GM12878 (cell line): ENCODE results near the gene PHF21B. TPM values are rescaled to one million over a fixed set of nuclear protein-coding genes. Genes with fewer than 3 reads are reported as not detected.

Source experiments
- ATAC-seq: fragments of 200-7000 bp; cut with Tn5 transposase; 3 replicates; pipeline ENCODE4 v1.9.1; 2020; ENCODE audit warnings: mild to moderate bottlenecking, moderate library complexity
- BruUV-seq: library from RNA; stranded (reverse); fragments of 400-500 nt; replicated peaks from 2 replicates; lab custom pipeline; 2021; lab: Mats Ljungman, UMichigan
- CTCF ChIA-PET: fragments of 300-600 bp; sonication (Branson Sonifier 250); formaldehyde crosslinking; extraction: SDS; loops from one replicate; lab custom pipeline; 2021; ENCODE audit warnings: inconsistent platforms; lab: Yijun Ruan, JAX
- POLR2A ChIA-PET: fragments of 350-600 bp; formaldehyde crosslinking; extraction: SDS; loops from one replicate; lab custom pipeline; 2021; ENCODE audit warnings: inconsistent platforms; lab: Charles Lee
- RAD21 ChIA-PET: fragments of 300-600 bp; sonication (Branson Sonifier 250); formaldehyde crosslinking; loops from one replicate; lab custom pipeline; 2023; ENCODE audit warnings: antibody characterized with exemption; ENCODE audit not compliant: unreplicated experiment; lab: Charles Lee
- SMC1A ChIA-PET: fragments of 300-600 bp; sonication (Branson Sonifier 250); formaldehyde crosslinking; loops from one replicate; lab custom pipeline; 2023; ENCODE audit not compliant: unreplicated experiment, uncharacterized antibody; lab: Charles Lee
- DNase-seq: peaks from one replicate; pipeline ENCODE4 v3.0.0-alpha.2; 2011; ENCODE audit warnings: low read depth, low spot score
- FAIRE-seq: peaks from 3 replicates; lab custom pipeline; 2011; peaks lifted over from hg19 to GRCh38; lab: Jason Lieb, UNC
- H2AFZ ChIP-seq: 2 replicates; pipeline ENCODE4 v1.6.0; 2011; ENCODE audit warnings: low read depth, low read length, control low read depth; ENCODE audit not compliant: control insufficient read depth
- H3K27ac ChIP-seq: 2 replicates; pipeline ENCODE4 v1.5.1; 2011; ENCODE audit warnings: control low read depth; ENCODE audit not compliant: control insufficient read depth, insufficient read depth
- H3K27me3 ChIP-seq, 2 experiments: replicated peaks in 1 of 2; 2 replicates each; pipeline versions ENCODE4 v1.6.0 to v1.6.1; 2011; ENCODE audit warnings: low read length in 1 of 2; ENCODE audit not compliant: control insufficient read depth in 2 of 2, insufficient read depth in 2 of 2
- H3K36me3 ChIP-seq, 2 experiments: 2 replicates each; pipeline ENCODE4 v1.5.1; 2011; ENCODE audit warnings: low read length in 1 of 2; ENCODE audit not compliant: control insufficient read depth in 2 of 2, insufficient read depth in 2 of 2
- H3K4me1 ChIP-seq: 2 replicates; pipeline ENCODE4 v1.6.1; 2011; ENCODE audit warnings: mild to moderate bottlenecking, low read length, moderate library complexity, mixed read lengths; ENCODE audit not compliant: control insufficient read depth, insufficient read depth
- H3K4me2 ChIP-seq: 2 replicates; pipeline ENCODE4 v1.6.0; 2011; ENCODE audit warnings: control low read depth; ENCODE audit not compliant: control insufficient read depth, insufficient read depth
- H3K4me3 ChIP-seq: fragments of 200-600 bp; sonication (generic); 2 replicates; pipeline ENCODE4 v1.5.1; 2016
- H3K79me2 ChIP-seq: 2 replicates; pipeline ENCODE4 v1.6.0; 2011; ENCODE audit warnings: low read length; ENCODE audit not compliant: control insufficient read depth, insufficient read depth
- H3K9ac ChIP-seq: 2 replicates; pipeline ENCODE4 v1.8.0; 2011; ENCODE audit warnings: low read length, control low read depth, mixed read lengths; ENCODE audit not compliant: control insufficient read depth, insufficient read depth
- H3K9me3 ChIP-seq: replicated peaks from 3 replicates; pipeline ENCODE4 v1.5.1; 2011; ENCODE audit warnings: mild to moderate bottlenecking, low read length; ENCODE audit not compliant: control insufficient read depth, insufficient read depth
- H4K20me1 ChIP-seq: 2 replicates; pipeline ENCODE4 v1.6.0; 2011; ENCODE audit not compliant: control insufficient read depth, insufficient read depth
- CHD4 ChIP-seq: fragments of 200-600 bp; sonication (generic); IDR thresholded peaks from 2 replicates; pipeline ENCODE4 v1.6.1; 2016; ENCODE audit warnings: mild to moderate bottlenecking
- KAT2A ChIP-seq: conservative IDR thresholded peaks from 2 replicates; pipeline ENCODE4 v1.6.1; 2011; ENCODE audit warnings: low read depth, low read length; ENCODE audit not compliant: control insufficient read depth
- MTA2 ChIP-seq: fragments of 450-650 bp; IDR thresholded peaks from 2 replicates; pipeline ENCODE4 v1.6.1; 2016; ENCODE audit warnings: low read depth, mild to moderate bottlenecking, moderate library complexity
- MTA3 ChIP-seq: IDR thresholded peaks from 2 replicates; pipeline ENCODE4 v1.6.1; 2012; ENCODE audit warnings: low read length, inconsistent platforms, borderline replicate concordance
- NR2C2 ChIP-seq: IDR thresholded peaks from 2 replicates; pipeline ENCODE4 v1.6.1; 2011; ENCODE audit warnings: borderline replicate concordance, low read depth; ENCODE audit not compliant: control insufficient read depth, insufficient read length
- PML ChIP-seq: IDR thresholded peaks from 2 replicates; pipeline ENCODE4 v1.6.1; 2012; ENCODE audit warnings: low read length, inconsistent platforms
- POLR2A ChIP-seq: IDR thresholded peaks from 2 replicates; pipeline ENCODE4 v1.6.1; 2011; ENCODE audit warnings: low read depth, mild to moderate bottlenecking, low read length
- SUZ12 ChIP-seq: fragments of 200-600 bp; sonication (generic); IDR thresholded peaks from one replicate; pipeline ENCODE4 v1.6.1; 2018; ENCODE audit warnings: antibody characterized with exemption, mild to moderate bottlenecking; ENCODE audit not compliant: unreplicated experiment
- YY1 ChIP-seq: IDR thresholded peaks from 2 replicates; pipeline ENCODE4 v1.6.1; 2011; ENCODE audit warnings: low read depth, mild to moderate bottlenecking, low read length
- ZBED1 ChIP-seq: IDR thresholded peaks from 2 replicates; pipeline ENCODE4 v1.6.1; 2016; ENCODE audit warnings: borderline replicate concordance
- ZNF592 ChIP-seq: fragments of 450-650 bp; IDR thresholded peaks from 2 replicates; pipeline ENCODE4 v1.6.1; 2017; ENCODE audit warnings: mild to moderate bottlenecking, moderate library complexity
- WGBS: methylation state at CpG from one replicate; pipeline ENCODE4 v1.1.6; 2016; ENCODE audit warnings: low lambda C conversion rate; ENCODE audit not compliant: insufficient replicate concordance, insufficient coverage; ENCODE audit errors: missing lambda C conversion rate; 5-methylcytosine and 5-hydroxymethylcytosine counted together
- in situ Hi-C: fragments of 300-500 bp; cut with MboI; formaldehyde crosslinking; loops from 9 replicates; pipeline ENCODE4 v1.14.3; 2018; ENCODE audit warnings: mixed read lengths
- intact Hi-C: fragments of 100-400 bp; cut with micrococcal nuclease; formaldehyde crosslinking; loops from one replicate; pipeline ENCODE4 v1.14.2; 2022; ENCODE audit not compliant: unreplicated experiment
- polyA plus RNA-seq, 11 experiments: library from polyadenylated mRNA; depleted of rRNA in 4 of 11; unstranded in 6 of 11; stranded (reverse) in 5 of 11; fragments of >200 nt; fragmentation: Nextera tagmentation in 4 of 11; fragmentation: Illumina TruSeq in 1 of 11; extraction: Ambion mirVana in 4 of 11; extraction: Trizol in 1 of 11; gene quantifications; 1 replicate in 1 of 11; 2 replicates in 10 of 11; pipeline versions ENCODE4 v1.2.1 to v1.2.3, GENCODE V29; 2011 to 2016; ENCODE audit warnings: inconsistent platforms in 2 of 11, missing spikeins in 2 of 11, low read depth in 1 of 11
- total RNA-seq, 4 experiments: library from RNA; depleted of rRNA in 3 of 4; stranded (reverse); fragments of >200 nt in 3 of 4; fragmentation: Illumina TruSeq in 1 of 4; extraction: Trizol in 1 of 4; gene quantifications; 2 replicates each; pipeline versions ENCODE4 v1.2.1 to v1.2.3, GENCODE V29; 2013 to 2021

PHF21B gene
- total and polyA plus RNA-seq, 10 of the 15 experiments (the other 5 are each of a cell fraction or from before 2014, with no cell fraction given): 0.03 to 0.35 TPM; not detected in 8

- no peak for TF ChIP-seq YY1
Observed at GRCh38 chr22:45026511-45026910, 16.7 kb upstream of the PHF21B start (continued).

GRCh38 chr22:45023431-45023830, 13.6 kb upstream of the PHF21B start:
- ATAC-seq (no peak), FAIRE-seq (no peak), DNase-seq (no peak)
- no peak overlapping the region for H3K4me3 ChIP-seq
- POLR2A ChIA-PET: no interaction called here
- H3K4me2 ChIP-seq: no peak overlapping the region
- CTCF ChIA-PET: no interaction called here
- in situ Hi-C loops (no loop called here), intact Hi-C loops (no loop called here)
- peaks cover 0 to 1% of the 10 kb centered on the region in 2 experiments; a peak in 2 of 4 replicates for H3K27me3 ChIP-seq
- no peaks in the 10 kb centered on the region for H3K9me3 ChIP-seq
- H3K27ac ChIP-seq: no peak overlapping the region
- H3K36me3 ChIP-seq: no peaks in the 10 kb centered on the region
- TF ChIP-seq CHD4: no peak
- TF ChIP-seq MTA2: no peak
- TF ChIP-seq ZBED1: no peak
- H3K9ac ChIP-seq: no peak overlapping the region
- no peak overlapping the region for H2AFZ ChIP-seq
- 46% methylated on average over 9 of the region's 9 CpGs for whole genome bisulfite sequencing
- no peaks in the 10 kb centered on the region for H3K79me2 ChIP-seq
- no TSS peak for BruUV-seq
- no peaks in the 10 kb centered on the region for H4K20me1 ChIP-seq
- no peaks in the 10 kb centered on the region for H3K4me1 ChIP-seq
- SMC1A ChIA-PET: no interaction called here
- RAD21 ChIA-PET: no interaction called here

- no peak for DNase-seq
- Histone ChIP-seq H3K79me2 (no peaks in the 10 kb centered on the region), H3K27ac (no peak overlapping the region), H3K27me3 (peaks cover 0 to 1% of the 10 kb centered on the region in 2 experiments; a peak in 2 of 4 replicates), H3K9me3 (no peaks in the 10 kb centered on the region), H3K4me1 (no peaks in the 10 kb centered on the region), H3K36me3 (no peaks in the 10 kb centered on the region), H3K4me3 (no peak overlapping the region), H4K20me1 (no peaks in the 10 kb centered on the region), H3K4me2 (no peak overlapping the region), H3K9ac (no peak overlapping the region), H2AFZ (no peak overlapping the region)
- RAD21 ChIA-PET: no interaction called here
- WGBS: 25% methylated on average over 15 of the region's 16 CpGs
- no peak for ATAC-seq
- in situ Hi-C loops: no loop called here
- CTCF ChIA-PET: no interaction called here
- SMC1A ChIA-PET: no interaction called here
- no peak for FAIRE-seq
- no TSS peak for BruUV-seq
- intact Hi-C loops: no loop called here
- POLR2A ChIA-PET: no interaction called here
- TF ChIP-seq KAT2A: no peak
- no peak for TF ChIP-seq SUZ12
- no peak for TF ChIP-seq NR2C2
- TF ChIP-seq POLR2A: no peak
- no peak for TF ChIP-seq MTA3
- TF ChIP-seq ZNF592: no peak
- no peak for TF ChIP-seq PML
Observed at GRCh38 chr22:45019861-45020655, 10.3 kb upstream of the PHF21B start.
